ENCODE measurements around the gene SLCO3A1. TPM values are rescaled to one million over a fixed set of nuclear protein-coding genes. Genes with fewer than 3 reads are reported as not detected.

The SLCO3A1 gene
- total RNA-seq, 2 experiments from 2014 or later, result 8.5 to 40.0 TPM

- CTCF ChIA-PET (ENCODE audit: unreplicated experiment), result interaction anchor here (1.0 to 1.5 kb wide), 3 partner anchors 9 to 21 kb away, joined by 3 to 4 read pairs (median 3); no protein-coding TSS in a partner anchor
These were observed 11.2 kb downstream of the SLCO3A1 start for GRCh38 chr15:91864664-91865063.

GRCh38 chr15:91865486-91865885, 12.0 kb downstream of the SLCO3A1 start:
- 0 out of 2 replicates have a peak, but pooled peaks cover 3% of the 10 kb centered on the region for H3K36me3 ChIP-seq (ENCODE audit: insufficient read depth, low read length)
- peaks cover under 1% of the 10 kb centered on the region; the same call in 1 of the 2 replicates for H3K9me3 ChIP-seq (ENCODE audit: low read length)
- H2AFZ ChIP-seq (ENCODE audit: low read length), result no peak overlapping the region
- BruUV-seq (replicated peaks), result no TSS peak
- H3K27ac ChIP-seq (ENCODE audit: low read depth, low read length, poor library complexity, severe bottlenecking), result no peak overlapping the region
- H3K9me2 ChIP-seq (ENCODE audit: insufficient read depth, low read length), result no peaks in the 10 kb centered on the region
- H3K4me3 ChIP-seq (ENCODE audit: low read depth, low read length, poor library complexity, severe bottlenecking), result no peak overlapping the region
- peaks cover 77% of the 10 kb centered on the region for H3K4me1 ChIP-seq (ENCODE audit: insufficient read depth, low read length, poor library complexity, severe bottlenecking)
- ChIA-PET POLR2A (interaction anchor here (0.6 kb wide), 2 partner anchors 16 to 930 kb away, joined by 3 to 4 read pairs; no protein-coding TSS in a partner anchor), CTCF (ENCODE audit: unreplicated experiment) (interaction anchor here (1.0 to 1.5 kb wide), 2 partner anchors 9 to 10 kb away, joined by 3 to 4 read pairs; no protein-coding TSS in a partner anchor)
- H4K20me1 ChIP-seq (ENCODE audit: insufficient read depth, low read length), result peaks cover 31% of the 10 kb centered on the region
- intact Hi-C loops (cut with micrococcal nuclease; ENCODE audit: unreplicated experiment), result loop anchor here (2.0 kb wide), 1 partner anchor 49 kb away; no protein-coding TSS in a partner anchor
- TF ChIP-seq EZH2phosphoT487 (IDR thresholded peaks at IDR 0.05; ENCODE audit: borderline replicate concordance, low read depth, low read length) (no peak), CTCF (conservative IDR thresholded peaks at IDR 0.05; ENCODE audit: low read length) (no peak)
- H3K4me2 ChIP-seq (ENCODE audit: low read length), result peak overlapping the region; percentile 58; the same call in 1 of the 2 replicates
- H3K79me2 ChIP-seq (ENCODE audit: insufficient read depth, low read depth, low read length), result peaks cover 72% of the 10 kb centered on the region
- no peak for DNase-seq (ENCODE audit: low spot score)

More at GRCh38 chr15:91864664-91865063, 11.2 kb downstream of the SLCO3A1 start:
- POLR2A ChIA-PET, result interaction anchor here (0.7 to 3.1 kb wide), 5 partner anchors 9 to 950 kb away, joined by 3 to 10 read pairs (median 4); partner anchors contain the start of gene SLCO3A1
- H3K79me2 ChIP-seq (ENCODE audit: insufficient read depth, low read depth, low read length), result peaks cover 75% of the 10 kb centered on the region
- H3K9me3 ChIP-seq (ENCODE audit: low read length), result no peaks in the 10 kb centered on the region
- BruUV-seq (replicated peaks), result no TSS peak
- H3K36me3 ChIP-seq (ENCODE audit: insufficient read depth, low read length), result peaks cover 5% of the 10 kb centered on the region; the same call in 1 of the 2 replicates
- DNase-seq (ENCODE audit: low spot score), result peak; percentile 90
- H3K27ac ChIP-seq (ENCODE audit: low read depth, low read length, poor library complexity, severe bottlenecking), result peak overlapping the region; percentile 39
- peaks cover 39% of the 10 kb centered on the region for H4K20me1 ChIP-seq (ENCODE audit: insufficient read depth, low read length)
- no peak overlapping the region for H3K4me3 ChIP-seq (ENCODE audit: low read depth, low read length, poor library complexity, severe bottlenecking)
- intact Hi-C loops (cut with micrococcal nuclease; ENCODE audit: unreplicated experiment), result loop anchor here (2.0 kb wide), 1 partner anchor 50 kb away; no protein-coding TSS in a partner anchor
- no peak overlapping the region for H2AFZ ChIP-seq (ENCODE audit: low read length)
- peak overlapping the region; percentile 58 for H3K4me2 ChIP-seq (ENCODE audit: low read length)
- H3K4me1 ChIP-seq (ENCODE audit: insufficient read depth, low read length, poor library complexity, severe bottlenecking), result peaks cover 83% of the 10 kb centered on the region
- TF ChIP-seq EZH2phosphoT487 (IDR thresholded peaks at IDR 0.05; ENCODE audit: borderline replicate concordance, low read depth, low read length) (no peak), CTCF (conservative IDR thresholded peaks at IDR 0.05; ENCODE audit: low read length) (no peak)
- H3K9me2 ChIP-seq (ENCODE audit: insufficient read depth, low read length), result no peaks in the 10 kb centered on the region

DNA sequence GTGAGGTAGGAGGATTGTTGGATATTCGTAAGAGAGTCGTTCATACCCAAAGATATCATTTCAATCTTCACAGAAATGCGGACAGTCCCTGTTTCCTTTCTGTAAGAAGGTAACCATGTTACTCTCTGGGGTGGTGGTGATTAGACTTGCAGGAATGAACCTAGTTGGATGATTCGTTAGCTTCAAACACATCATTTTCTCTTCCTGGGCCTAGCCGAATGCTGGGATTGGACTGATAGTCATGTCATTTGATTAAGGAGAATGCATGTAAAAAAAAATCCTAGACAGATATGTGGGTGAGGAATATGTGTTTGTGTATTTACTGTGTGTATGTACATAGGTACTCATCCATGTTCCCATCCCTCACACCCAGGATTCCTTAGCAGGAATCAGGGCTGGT, 12.4 kb downstream of the SLCO3A1 start:
- CTCF ChIA-PET (ENCODE audit: unreplicated experiment), result no interaction called here
- H4K20me1 ChIP-seq (ENCODE audit: insufficient read depth, low read length), result peaks cover 28% of the 10 kb centered on the region

More for the DNA sequence above, 12.4 kb downstream of the SLCO3A1 start:
- TF ChIP-seq EZH2phosphoT487 (IDR thresholded peaks at IDR 0.05; ENCODE audit: borderline replicate concordance, low read depth, low read length), result no peak
- TF ChIP-seq CTCF (conservative IDR thresholded peaks at IDR 0.05; ENCODE audit: low read length), result no peak
- intact Hi-C loops (cut with micrococcal nuclease; ENCODE audit: unreplicated experiment), result loop anchor here (2.0 kb wide), 1 partner anchor 49 kb away; no protein-coding TSS in a partner anchor
- H3K4me1 ChIP-seq (ENCODE audit: insufficient read depth, low read length, poor library complexity, severe bottlenecking), result peaks cover 77% of the 10 kb centered on the region
- no TSS peak for BruUV-seq (replicated peaks)
- H3K9me3 ChIP-seq (ENCODE audit: low read length), result peaks cover 5% of the 10 kb centered on the region; the same call in 1 of the 2 replicates
- H3K4me3 ChIP-seq (ENCODE audit: low read depth, low read length, poor library complexity, severe bottlenecking), result no peak overlapping the region
- no peak for DNase-seq (ENCODE audit: low spot score)
- H3K27ac ChIP-seq (ENCODE audit: low read depth, low read length, poor library complexity, severe bottlenecking), result no peak overlapping the region
- 0 out of 2 replicates have a peak, but pooled peaks cover 3% of the 10 kb centered on the region for H3K36me3 ChIP-seq (ENCODE audit: insufficient read depth, low read length)
- no peaks in the 10 kb centered on the region for H3K9me2 ChIP-seq (ENCODE audit: insufficient read depth, low read length)
- peaks cover 72% of the 10 kb centered on the region for H3K79me2 ChIP-seq (ENCODE audit: insufficient read depth, low read depth, low read length)
- no peak overlapping the region for H2AFZ ChIP-seq (ENCODE audit: low read length)
- POLR2A ChIA-PET, result no interaction called here
- H3K4me2 ChIP-seq (ENCODE audit: low read length), result no peak overlapping the region
